Adrenal gland (tissue), 12 donors: ENCODE results near the gene CWC22. TPM values are rescaled to one million over a fixed set of nuclear protein-coding genes. Genes with fewer than 3 reads are reported as not detected.

Source experiments
- DNase-seq, 7 donors: peaks; one replicate each; pipeline ENCODE4 v3.0.0-alpha.2; 2019 to 2020
- H3K27ac ChIP-seq, 5 donors: fragments of 200-600 bp; sonication (generic) in 4 of 5; 1 replicate in 3 of 5; 2 replicates in 2 of 5; pipeline versions ENCODE4 v1.5.1 to v1.8.0; 2016 to 2020; ENCODE audit warnings: mild to moderate bottlenecking in 1 of 5
- H3K27me3 ChIP-seq: fragments of 200-600 bp; 2 replicates; pipeline ENCODE4 v1.8.0; 2021
- H3K36me3 ChIP-seq, 2 donors: fragments of 200-600 bp; replicated peaks in 1 of 2; 1 replicate in 1 of 2; 2 replicates in 1 of 2; pipeline versions ENCODE4 v1.5.1 to v1.8.0; 2018 to 2022
- H3K4me1 ChIP-seq, 2 donors: fragments of 200-600 bp; replicated peaks in 1 of 2; 1 replicate in 1 of 2; 2 replicates in 1 of 2; pipeline versions ENCODE4 v1.5.1 to v1.8.0; 2018 to 2021
- H3K4me3 ChIP-seq, 4 donors: fragments of 200-600 bp; sonication (generic) in 3 of 4; one replicate each; pipeline ENCODE4 v1.5.1; 2016 to 2018
- H3K9me3 ChIP-seq, 3 donors: fragments of 200-600 bp; sonication (generic) in 1 of 3; replicated peaks in 1 of 3; 1 replicate in 2 of 3; 2 replicates in 1 of 3; pipeline versions ENCODE4 v1.5.1 to v1.8.0; 2016 to 2021
- POLR2A ChIP-seq, 2 donors: fragments of 450-650 bp; IDR thresholded peaks; one replicate each; pipeline ENCODE4 v1.6.1; 2017; ENCODE audit warnings: antibody characterized with exemption in 2 of 2, mild to moderate bottlenecking in 2 of 2, moderate library complexity in 1 of 2
- WGBS, 4 donors: extraction: QIAGEN DNeasy Blood & Tissue Kit in 2 of 4; methylation state at CpG; one replicate each; pipeline versions ENCODE4 v1.1.5 to v1.1.7; 2013 to 2017; 5-methylcytosine and 5-hydroxymethylcytosine counted together
- intact Hi-C, 2 donors: fragments of 100-400 bp; cut with DNase I; formaldehyde crosslinking; loops; one replicate each; pipeline versions ENCODE4 v1.14.1 to v1.15.0; 2022 to 2023
- polyA plus RNA-seq, 3 donors: library from polyadenylated mRNA; stranded (reverse); fragments of 200-250 nt in 2 of 3; fragments of 350-450 nt in 1 of 3; fragmentation: Illumina TruSeq in 1 of 3; extraction: RNeasy Lipid Tissue Mini Kit (QIAGEN cat#74804) in 1 of 3; gene quantifications; one replicate each; pipeline ENCODE4 v1.2.3, GENCODE V29; 2013 to 2014
- total RNA-seq, 9 donors: library from RNA; depleted of rRNA in 4 of 9; stranded (reverse); fragments of >200 nt in 4 of 9; fragments of 120-200 nt in 1 of 9; fragmentation: NEBNext Ultra II Directional in 1 of 9; extraction: Animal tissue kit (Norgen Biotek cat#: 25700) in 1 of 9; gene quantifications; one replicate each; pipeline versions ENCODE4 v1.1.0 to v1.2.4, GENCODE V29; 2013 to 2023
- TF ChIP-seq, protein P1 (sequence below), 6 experiments: fragments of 450-650 bp in 4 of 6; fragments of 200-600 bp in 2 of 6; sonication (generic) in 1 of 6; IDR thresholded peaks; 1 replicate in 5 of 6; 2 replicates in 1 of 6; pipeline versions ENCODE4 v1.5.1 to v1.8.0; 2016 to 2021; ENCODE audit warnings: antibody characterized with exemption in 6 of 6, mild to moderate bottlenecking in 2 of 6, moderate library complexity in 1 of 6
- donor health status: healthy with polysubstance abuse.
- donor health status: Bipolar disorder and iron deficiency.
- donor health status: DM: yes; HTN: yes; CAD: no.
- donor health status: DM: no; HTN: no; CAD: no.
- donor health status: DM: no; HTN: no; CAD: no.
- donor health status: DM: yes; HTN: yes; CAD: no.

Gene CWC22
- total and polyA plus RNA-seq, 12 donors, result 9.2 to 22.0 (median 14.9) TPM

DNA sequence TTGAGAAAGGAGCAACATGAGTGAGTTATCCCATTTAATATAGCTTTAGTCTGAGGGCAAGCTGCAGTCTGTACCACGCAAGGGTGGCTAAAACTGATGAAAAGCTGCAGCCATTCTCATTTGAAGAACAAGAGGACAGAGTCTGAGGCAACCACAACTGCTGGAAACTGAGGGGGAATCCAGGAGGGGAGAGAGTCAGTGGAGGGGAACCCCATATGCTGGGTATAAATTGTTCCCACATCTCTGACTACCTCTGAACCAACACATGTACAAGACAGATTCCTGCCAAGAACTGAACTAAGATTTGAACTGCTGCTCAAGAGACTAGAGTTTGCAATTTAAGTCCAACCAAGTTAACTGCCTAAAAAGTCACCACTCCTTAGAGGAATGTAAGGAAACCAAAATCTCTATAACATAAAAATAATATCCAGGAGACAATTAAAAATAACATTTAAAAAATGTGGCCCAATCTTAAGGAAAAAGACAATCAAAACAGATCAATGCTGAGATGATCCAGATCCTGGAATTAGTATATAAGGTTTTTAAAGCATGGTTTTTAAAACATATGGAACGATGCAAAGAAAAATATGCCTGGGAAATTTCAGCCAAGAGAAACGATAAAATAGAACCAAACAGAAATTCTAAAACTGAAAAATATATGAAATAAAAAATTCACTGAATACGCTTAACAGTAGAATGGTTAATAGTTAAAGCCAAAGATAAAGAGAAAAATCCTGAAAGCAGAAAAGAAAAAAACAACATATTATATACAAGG lies 11.2 kb downstream of the CWC22 start:
- no peak for DNase-seq
- H3K27ac ChIP-seq, result no peak overlapping the region
- intact Hi-C loops, result no loop called here
- peaks cover 0 to 13% of the 10 kb centered on the region in 2 donors for H3K4me1 ChIP-seq
- H3K9me3 ChIP-seq, result no peaks in the 10 kb centered on the region
- H3K36me3 ChIP-seq, result peaks cover 0 to 10% of the 10 kb centered on the region in 2 donors
- WGBS, 4 donors, result 92 to 96% (median 95%) methylated on average over 4 of the region's 4 CpGs
- TF ChIP-seq, protein P1, sequence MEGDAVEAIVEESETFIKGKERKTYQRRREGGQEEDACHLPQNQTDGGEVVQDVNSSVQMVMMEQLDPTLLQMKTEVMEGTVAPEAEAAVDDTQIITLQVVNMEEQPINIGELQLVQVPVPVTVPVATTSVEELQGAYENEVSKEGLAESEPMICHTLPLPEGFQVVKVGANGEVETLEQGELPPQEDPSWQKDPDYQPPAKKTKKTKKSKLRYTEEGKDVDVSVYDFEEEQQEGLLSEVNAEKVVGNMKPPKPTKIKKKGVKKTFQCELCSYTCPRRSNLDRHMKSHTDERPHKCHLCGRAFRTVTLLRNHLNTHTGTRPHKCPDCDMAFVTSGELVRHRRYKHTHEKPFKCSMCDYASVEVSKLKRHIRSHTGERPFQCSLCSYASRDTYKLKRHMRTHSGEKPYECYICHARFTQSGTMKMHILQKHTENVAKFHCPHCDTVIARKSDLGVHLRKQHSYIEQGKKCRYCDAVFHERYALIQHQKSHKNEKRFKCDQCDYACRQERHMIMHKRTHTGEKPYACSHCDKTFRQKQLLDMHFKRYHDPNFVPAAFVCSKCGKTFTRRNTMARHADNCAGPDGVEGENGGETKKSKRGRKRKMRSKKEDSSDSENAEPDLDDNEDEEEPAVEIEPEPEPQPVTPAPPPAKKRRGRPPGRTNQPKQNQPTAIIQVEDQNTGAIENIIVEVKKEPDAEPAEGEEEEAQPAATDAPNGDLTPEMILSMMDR (IDR thresholded peaks at IDR 0.05), result no peak
- TF ChIP-seq POLR2A (IDR thresholded peaks at IDR 0.05), result no peak
- no peak overlapping the region for H3K4me3 ChIP-seq
- no peaks in the 10 kb centered on the region for H3K27me3 ChIP-seq

DNA sequence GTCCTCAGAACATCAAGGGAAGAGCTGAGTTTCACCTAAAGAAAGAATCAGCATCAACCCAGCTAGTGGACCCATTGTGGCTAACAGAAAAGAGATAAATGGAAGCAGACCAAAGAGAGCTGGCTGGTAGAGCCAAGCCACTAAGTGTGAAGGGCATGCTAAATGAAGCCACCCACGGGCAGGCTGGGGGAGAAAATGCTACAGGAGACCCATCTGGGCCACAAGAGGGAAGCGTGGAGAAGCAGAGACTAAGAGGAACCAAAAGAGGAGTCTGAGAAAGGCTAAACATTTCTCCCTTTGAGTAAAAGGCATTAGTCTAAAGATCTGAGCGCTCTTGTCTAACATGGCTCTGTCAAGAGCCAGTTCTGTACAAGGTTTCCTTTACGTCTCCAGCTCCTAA lies 15.8 kb downstream of the CWC22 start:
- Histone ChIP-seq H3K27me3 (no peaks in the 10 kb centered on the region), H3K4me3 (no peak overlapping the region), H3K36me3 (peaks cover 0 to 21% of the 10 kb centered on the region in 2 donors), H3K27ac (no peak overlapping the region), H3K4me1 (peaks cover 0 to 6% of the 10 kb centered on the region in 2 donors), H3K9me3 (no peaks in the 10 kb centered on the region)
- DNase-seq, result no peak
- intact Hi-C loops, result no loop called here
- WGBS, 4 donors, result 92 to 95% (median 93%) methylated on average over 4 of the region's 4 CpGs
- TF ChIP-seq, protein P1 (IDR thresholded peaks at IDR 0.05), result no peak
- no peak for TF ChIP-seq POLR2A (IDR thresholded peaks at IDR 0.05)

GRCh38 chr2:179990676-179991317 lies 16.3 kb downstream of the CWC22 start:
- Histone ChIP-seq H3K9me3 (no peaks in the 10 kb centered on the region), H3K27me3 (no peaks in the 10 kb centered on the region), H3K4me1 (peaks cover 0 to 6% of the 10 kb centered on the region in 2 donors), H3K27ac (no peak overlapping the region), H3K4me3 (no peak overlapping the region), H3K36me3 (peaks cover 0 to 22% of the 10 kb centered on the region in 2 donors)
- intact Hi-C loops, result no loop called here
- TF ChIP-seq, protein P1 (IDR thresholded peaks at IDR 0.05), result no peak
- TF ChIP-seq POLR2A (IDR thresholded peaks at IDR 0.05), result no peak
- DNase-seq, result no peak
- WGBS, 4 donors, result 76 to 77% (median 77%) methylated on average over 5 of the region's 5 CpGs

DNA sequence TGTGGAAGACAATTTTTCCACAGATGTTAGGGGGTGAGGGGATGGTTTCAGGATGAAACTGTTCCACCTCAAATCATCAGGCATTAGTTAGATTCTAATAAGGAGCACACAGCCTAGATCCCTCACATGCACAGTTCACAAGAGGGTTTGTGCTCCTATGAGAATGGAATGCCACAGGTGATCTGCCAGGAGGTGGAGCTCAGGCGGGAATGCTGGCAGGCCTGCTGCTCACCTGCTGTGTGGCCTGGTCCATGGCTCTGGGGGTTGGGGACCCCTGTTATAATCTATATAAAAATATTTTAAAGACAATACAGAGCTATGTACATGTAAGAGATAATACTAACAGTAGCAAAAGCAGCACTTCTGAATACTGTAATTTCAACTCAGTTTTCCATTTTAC lies 19.2 kb downstream of the CWC22 start:
- Histone ChIP-seq H3K27me3 (no peaks in the 10 kb centered on the region), H3K4me3 (no peak overlapping the region), H3K27ac (no peak overlapping the region), H3K4me1 (no peaks in the 10 kb centered on the region), H3K36me3 (peaks cover 0 to 31% of the 10 kb centered on the region in 2 donors), H3K9me3 (no peaks in the 10 kb centered on the region)
- DNase-seq, result no peak
- TF ChIP-seq POLR2A (IDR thresholded peaks at IDR 0.05), result no peak
- TF ChIP-seq, protein P1 (IDR thresholded peaks at IDR 0.05), result no peak
- intact Hi-C loops, result no loop called here
- WGBS, 4 donors, result 76 to 95% (median 90%) methylated on average over 1 of the region's 1 CpG
